Choroid plexus epithelial cell (primary cell): Measurements from ENCODE around the gene CHID1.

Source experiments
- DNase-seq: peaks from one replicate; pipeline ENCODE4 v3.0.0-alpha.2; 2010; ENCODE audit warnings: low read depth
- H3K4me3 ChIP-seq: 2 replicates; pipeline ENCODE4 v1.5.1; 2011; ENCODE audit warnings: low read depth, mild to moderate bottlenecking, control low read depth, low read length, moderate library complexity
- TF ChIP-seq, protein P1 (sequence below): conservative IDR thresholded peaks from 2 replicates; pipeline ENCODE4 v1.5.1; 2011; ENCODE audit warnings: low read depth, mild to moderate bottlenecking, control low read depth, inconsistent platforms, low read length, moderate library complexity

CHID1 gene

DNA sequence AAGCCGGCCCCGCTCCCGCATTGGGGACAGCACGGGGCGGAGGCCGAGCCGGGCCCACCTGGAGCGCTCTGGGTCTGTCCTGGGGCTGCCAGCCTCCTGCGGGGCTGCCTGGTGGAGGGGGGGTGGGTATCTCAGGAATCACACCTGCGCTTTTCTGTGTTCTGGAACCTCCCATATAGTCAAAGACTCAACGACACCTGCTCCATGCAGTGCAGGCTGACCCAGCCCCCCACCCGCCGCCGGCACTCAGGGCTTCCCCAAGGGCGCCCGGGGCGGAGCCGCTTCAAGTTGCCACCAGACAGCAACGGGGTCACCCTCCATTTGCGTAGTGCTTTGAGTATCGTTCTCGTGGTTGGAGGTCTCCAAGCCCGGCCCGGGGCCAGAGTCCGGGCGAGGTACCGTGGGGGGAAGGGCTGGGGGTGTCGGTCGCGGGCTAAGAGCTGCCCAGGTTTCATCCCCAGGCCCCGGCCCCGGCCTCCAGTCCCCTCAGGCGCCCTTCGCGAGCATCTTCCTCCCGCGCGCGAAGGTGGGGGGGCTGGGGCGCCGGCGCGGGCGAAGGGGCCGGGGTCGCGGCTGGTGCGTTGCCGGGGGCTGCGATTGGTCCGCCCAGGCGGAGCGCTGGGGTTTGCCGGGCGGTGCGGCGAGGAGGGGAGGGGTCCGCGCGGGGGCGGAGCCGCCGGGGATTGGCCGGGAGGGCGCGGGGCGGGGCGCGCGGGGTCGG lies 61.3 kb downstream of the CHID1 start:
- TF ChIP-seq, protein P1, sequence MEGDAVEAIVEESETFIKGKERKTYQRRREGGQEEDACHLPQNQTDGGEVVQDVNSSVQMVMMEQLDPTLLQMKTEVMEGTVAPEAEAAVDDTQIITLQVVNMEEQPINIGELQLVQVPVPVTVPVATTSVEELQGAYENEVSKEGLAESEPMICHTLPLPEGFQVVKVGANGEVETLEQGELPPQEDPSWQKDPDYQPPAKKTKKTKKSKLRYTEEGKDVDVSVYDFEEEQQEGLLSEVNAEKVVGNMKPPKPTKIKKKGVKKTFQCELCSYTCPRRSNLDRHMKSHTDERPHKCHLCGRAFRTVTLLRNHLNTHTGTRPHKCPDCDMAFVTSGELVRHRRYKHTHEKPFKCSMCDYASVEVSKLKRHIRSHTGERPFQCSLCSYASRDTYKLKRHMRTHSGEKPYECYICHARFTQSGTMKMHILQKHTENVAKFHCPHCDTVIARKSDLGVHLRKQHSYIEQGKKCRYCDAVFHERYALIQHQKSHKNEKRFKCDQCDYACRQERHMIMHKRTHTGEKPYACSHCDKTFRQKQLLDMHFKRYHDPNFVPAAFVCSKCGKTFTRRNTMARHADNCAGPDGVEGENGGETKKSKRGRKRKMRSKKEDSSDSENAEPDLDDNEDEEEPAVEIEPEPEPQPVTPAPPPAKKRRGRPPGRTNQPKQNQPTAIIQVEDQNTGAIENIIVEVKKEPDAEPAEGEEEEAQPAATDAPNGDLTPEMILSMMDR: no peak
- no peak for DNase-seq
- peak overlapping the region; percentile 54 for H3K4me3 ChIP-seq

DNA sequence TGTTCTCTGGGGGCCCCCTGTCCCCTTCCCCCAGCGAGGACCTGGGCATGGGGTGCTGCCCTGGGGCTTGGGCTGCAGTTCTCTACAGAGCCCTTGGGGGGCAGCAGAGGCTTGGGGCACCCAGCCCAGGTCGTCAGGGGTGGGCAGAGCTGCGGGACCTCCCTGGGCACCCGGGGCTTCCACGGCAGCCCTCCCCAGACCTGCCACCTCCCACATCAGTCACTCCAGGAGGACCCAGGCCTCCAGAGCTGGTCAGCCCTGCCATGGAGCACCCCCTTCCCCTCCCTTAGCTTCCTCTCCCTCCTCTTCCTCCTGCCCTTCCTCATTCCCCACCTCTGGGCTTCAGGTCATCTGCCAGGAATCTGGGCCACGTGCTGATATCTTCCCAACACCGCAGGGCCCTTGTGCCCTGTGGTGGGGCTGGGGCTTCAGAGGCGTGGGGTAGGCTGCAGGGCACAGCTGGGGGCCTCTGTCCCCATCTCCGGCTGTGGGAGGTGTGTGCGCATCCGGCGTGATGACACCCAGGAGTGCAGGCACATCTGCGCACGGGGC lies 62.2 kb downstream of the CHID1 start:
- TF ChIP-seq, protein P1: peak; percentile 86
- peak; percentile 48 for DNase-seq
- H3K4me3 ChIP-seq: no peak overlapping the region

DNA sequence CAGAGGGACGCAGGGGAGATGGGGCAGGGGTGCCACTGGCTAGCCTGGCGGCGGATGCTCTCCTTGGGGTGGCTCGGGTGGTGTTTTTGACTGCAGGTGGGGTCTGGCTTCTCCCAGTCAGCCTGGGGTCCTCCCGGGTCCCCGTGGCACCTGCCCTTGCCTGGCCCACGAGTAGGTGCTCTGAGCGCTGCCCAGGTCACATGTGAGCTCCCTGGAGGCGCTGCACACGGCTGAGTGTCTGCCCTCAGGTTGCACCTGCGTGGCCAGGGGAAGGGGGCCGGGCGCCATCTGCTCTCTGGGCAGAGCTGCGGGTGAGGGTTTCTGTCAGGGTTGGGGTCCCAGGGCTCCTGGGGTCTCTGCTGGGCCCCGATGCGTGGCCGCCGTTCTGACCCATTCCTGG lies 62.7 kb downstream of the CHID1 start:
- H3K4me3 ChIP-seq: no peak overlapping the region
- TF ChIP-seq, protein P1: no peak
- no peak for DNase-seq

DNA sequence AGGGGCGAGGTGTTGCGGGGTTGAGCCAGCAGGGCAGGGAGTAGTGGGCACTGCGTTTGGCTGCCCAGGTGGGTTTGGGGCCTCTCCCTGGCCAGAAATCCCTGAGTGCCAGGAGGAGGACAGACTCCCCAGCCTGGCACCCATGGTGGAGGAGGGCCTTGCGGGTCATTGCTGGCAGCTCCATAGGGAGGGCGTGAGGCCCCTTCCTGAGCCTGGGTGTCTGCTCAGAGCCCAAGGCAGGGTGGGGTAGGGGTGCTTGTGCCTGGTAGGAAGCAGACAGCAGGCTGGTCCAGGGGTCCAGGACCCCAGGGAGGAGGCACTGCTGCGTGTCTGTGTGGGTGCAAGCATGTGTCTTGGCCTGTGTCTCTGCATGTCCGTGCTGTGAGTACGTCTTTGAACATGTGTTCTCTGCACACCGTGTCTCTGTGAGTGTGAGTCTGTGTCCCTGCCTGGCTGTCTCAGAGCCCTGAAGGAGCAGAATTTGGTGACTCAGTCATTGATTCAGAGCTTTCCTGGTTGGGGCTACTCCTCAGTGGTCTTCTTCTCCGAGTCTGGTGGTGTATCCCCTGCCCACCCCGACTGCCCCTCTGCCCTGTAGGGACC lies 64.0 kb downstream of the CHID1 start:
- no peak overlapping the region for H3K4me3 ChIP-seq
- peak; percentile 37 for DNase-seq
- TF ChIP-seq, protein P1: no peak

DNA sequence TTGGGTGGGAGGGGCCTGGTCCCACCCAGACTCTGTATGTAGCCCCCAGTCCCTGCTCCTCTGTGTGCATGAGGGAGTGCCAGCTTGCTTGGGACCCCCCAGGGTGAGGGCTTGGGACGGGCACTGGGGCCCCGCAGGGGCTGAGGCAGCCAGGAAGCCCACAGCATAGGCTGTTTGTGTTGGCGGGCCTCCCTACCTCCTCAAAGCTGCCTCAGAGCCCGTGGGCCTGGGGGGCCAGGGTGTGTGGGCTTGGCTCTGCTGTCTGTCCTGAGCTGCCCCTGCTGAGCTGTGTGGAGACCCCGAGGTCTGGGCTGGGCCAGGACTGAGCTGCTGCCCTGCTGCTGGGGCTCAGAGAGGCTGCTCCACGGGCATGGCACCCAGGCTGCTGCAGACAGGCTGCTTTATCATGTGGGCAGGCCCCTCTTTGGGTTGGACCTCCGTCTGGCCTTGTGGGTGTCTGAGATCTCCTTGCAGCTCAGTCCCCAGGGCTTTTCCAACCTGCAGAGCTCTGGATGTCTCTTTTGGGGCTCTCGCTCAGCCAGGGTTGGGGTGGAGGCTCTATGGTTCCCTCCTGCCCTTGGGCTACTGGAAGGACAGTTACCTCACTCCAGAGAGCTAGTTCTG lies 64.6 kb downstream of the CHID1 start:
- TF ChIP-seq, protein P1: no peak
- H3K4me3 ChIP-seq: no peak overlapping the region
- DNase-seq: peak; percentile 49

DNA sequence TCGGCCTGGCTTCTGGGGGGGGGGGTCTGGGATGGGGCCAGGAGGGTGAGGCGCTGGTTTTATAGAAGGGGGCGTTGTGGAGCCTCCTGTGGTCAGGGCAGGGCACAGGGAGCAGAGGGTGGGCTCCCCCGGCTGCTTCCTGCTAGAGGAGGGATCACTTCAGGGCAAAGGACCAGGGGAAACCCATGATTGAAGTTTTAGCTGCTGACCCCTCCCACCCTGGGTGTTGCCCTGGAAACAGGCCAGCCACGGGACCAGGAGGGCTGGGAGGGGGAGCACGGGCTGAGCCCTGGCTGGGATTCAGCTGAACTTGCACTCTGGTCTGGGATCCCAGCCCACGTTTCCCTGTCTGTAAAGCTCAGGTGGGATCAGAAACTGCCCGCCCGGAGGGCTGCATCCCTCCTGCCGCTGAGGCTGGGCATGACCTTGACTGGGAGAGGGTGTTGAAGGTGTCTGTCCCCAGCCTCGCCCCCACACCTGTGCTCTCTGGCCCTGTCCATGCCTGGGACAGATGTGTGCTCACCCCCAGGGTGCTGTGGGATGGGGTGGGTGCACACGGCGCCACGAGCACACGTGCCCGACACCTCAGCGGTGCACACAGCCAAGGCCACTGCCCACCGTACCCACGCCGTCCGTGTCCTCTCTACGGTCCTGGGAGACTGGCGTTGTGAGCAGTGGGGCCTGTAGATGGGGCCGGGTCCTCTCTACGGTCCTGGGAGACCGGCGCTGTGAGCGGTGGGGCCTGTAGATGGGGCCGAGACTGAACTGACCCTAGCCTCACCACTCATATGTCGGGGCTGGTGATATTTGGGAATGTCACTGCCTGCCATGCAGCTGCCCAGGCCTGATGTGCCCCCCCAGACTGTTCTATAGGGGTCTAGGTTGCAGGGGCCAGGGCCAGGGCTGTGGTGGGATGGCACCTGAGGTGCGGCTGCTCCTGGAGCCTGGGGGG lies 65.6 kb downstream of the CHID1 start:
- DNase-seq: peak; percentile 95
- TF ChIP-seq, protein P1: no peak

More for the DNA sequence above, 65.6 kb downstream of the CHID1 start:
- peak overlapping the region; percentile 91 for H3K4me3 ChIP-seq
